GM12873 (cell line): ENCODE measurements around the gene KEAP1.

Experiments used
- CTCF ChIP-seq: IDR thresholded peaks from 2 replicates; pipeline ENCODE4 v1.5.1; 2012; ENCODE audit warnings: low read depth, mild to moderate bottlenecking, moderate library complexity, low read length, control low read depth; ENCODE audit not compliant: insufficient read depth; ENCODE audit errors: missing control alignments

The KEAP1 gene

GRCh38 chr19:10544753-10545251 is 41.6 kb upstream of the KEAP1 start:
- no peak for TF ChIP-seq CTCF

- TF ChIP-seq CTCF, result no peak
Observed at GRCh38 chr19:10544242-10544752, 41.1 kb upstream of the KEAP1 start.

- TF ChIP-seq CTCF, result no peak
Observed at GRCh38 chr19:10543420-10544241, 40.5 kb upstream of the KEAP1 start, which contains the start of gene ATG4D. Gene ATG4D (plus strand): TSS chr19:10543904. CDS start chr19:10544091, 187 bp downstream.

- TF ChIP-seq CTCF, result no peak
Observed at GRCh38 chr19:10543059-10543419, 39.9 kb upstream of the KEAP1 start.

GRCh38 chr19:10538204-10538983 is 35.2 kb upstream of the KEAP1 start:
- TF ChIP-seq CTCF, result no peak

- no peak for TF ChIP-seq CTCF
Observed at GRCh38 chr19:10537668-10538067, 34.5 kb upstream of the KEAP1 start.

DNA sequence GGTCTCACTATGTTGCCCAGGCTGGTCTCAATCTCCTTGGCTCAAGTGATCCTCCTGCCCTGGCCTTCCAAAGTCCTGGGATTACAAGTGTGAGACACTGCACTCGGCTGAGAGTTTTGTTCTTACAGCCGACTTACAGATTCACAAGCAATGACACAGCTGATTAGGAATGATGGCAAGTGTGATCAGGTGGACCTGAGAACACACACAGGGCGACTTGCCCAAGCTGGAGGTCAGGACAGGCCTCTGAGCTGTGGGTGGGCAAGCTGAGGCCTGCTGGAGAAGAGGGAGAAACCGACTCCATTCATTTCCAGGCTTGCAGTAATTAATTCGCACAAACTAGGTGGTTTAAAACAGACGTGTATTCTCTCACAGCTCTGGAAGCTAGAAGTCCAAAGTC is 32.5 kb upstream of the KEAP1 start:
- no peak for TF ChIP-seq CTCF
